HG03135 (cell line): ENCODE measurements around the gene TRANK1.
"Not testable (repeated sequence)": the region's sequence is repeated elsewhere in the genome, so short reads cannot be mapped to it uniquely, and the experiment has no call there.

Source experiments
- ATAC-seq: cut with Tn5 transposase; IDR thresholded peaks from one replicate; pipeline ENCODE4 v1.9.1; 2021; ENCODE audit warnings: mild to moderate bottlenecking, moderate library complexity; ENCODE audit not compliant: unreplicated experiment

Gene TRANK1

DNA sequence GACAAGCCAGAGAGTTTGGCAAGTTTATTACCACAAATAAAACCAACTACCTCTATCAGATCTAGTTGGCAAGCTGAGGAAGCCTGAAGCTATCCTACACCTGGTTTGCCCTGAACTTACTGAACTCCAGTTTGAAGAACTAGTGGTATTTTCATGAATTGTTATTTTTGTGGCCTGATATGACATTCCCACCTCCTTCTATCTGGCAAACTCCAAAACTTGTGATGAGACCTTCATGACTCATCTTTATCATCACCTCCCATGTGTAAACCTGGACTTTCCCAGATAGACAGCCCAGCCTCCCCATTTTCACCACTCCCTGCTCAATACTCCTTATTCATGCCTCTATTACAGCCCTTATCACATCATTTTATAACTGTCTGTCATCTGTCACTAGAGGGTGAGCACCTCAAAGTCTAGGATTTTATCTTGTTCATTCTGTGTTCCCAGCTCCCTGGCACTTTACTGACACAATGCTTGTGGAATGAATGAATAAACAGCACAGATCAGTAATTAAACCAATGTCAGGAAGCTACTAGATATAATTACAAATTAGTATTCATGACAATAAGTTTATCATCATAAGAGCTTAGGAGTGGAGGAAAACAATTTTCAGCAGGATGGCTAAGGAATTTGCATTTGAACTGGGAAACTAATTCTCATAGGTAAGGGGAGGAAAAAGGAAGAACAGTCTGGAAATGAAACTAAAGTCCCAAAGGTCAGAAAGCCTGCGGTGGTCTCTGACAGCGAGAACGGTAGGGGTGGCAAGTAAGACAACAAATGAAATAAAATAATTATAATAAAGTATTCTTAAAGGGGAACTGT lies 13.2 kb upstream of the TRANK1 start:
- ATAC-seq = peak; percentile 6

- ATAC-seq = no peak
These were observed 12.2 kb upstream of the TRANK1 start for GRCh38 chr3:36957063-36957462.

DNA sequence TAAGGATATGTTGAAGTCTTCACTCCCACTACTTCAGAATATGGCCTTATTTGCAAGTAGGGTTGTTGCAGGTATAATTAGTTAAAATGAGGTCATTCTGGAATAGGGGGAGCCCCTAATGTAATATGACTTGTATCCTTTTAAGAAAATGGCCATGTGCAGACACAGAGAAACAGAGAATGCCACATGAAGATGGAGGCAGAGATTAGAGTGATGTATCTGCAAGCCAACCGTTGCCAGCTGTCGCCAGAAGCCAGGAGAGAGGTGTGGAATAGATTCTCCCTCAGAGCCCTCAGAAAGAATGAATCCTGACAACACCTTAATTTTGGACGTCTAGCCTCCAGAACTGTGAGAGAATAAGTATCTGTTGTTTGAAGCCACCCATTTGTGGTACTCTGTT lies 11.3 kb upstream of the TRANK1 start:
- ATAC-seq = no peak

- ATAC-seq = no peak
These were observed 9.7 kb upstream of the TRANK1 start for GRCh38 chr3:36954452-36955134.

GRCh38 chr3:36947814-36948213 lies 3.0 kb upstream of the TRANK1 start:
- ATAC-seq = not testable (repeated sequence)

GRCh38 chr3:36945333-36945980 lies 603 bp upstream of the TRANK1 start:
- ATAC-seq = no peak

DNA sequence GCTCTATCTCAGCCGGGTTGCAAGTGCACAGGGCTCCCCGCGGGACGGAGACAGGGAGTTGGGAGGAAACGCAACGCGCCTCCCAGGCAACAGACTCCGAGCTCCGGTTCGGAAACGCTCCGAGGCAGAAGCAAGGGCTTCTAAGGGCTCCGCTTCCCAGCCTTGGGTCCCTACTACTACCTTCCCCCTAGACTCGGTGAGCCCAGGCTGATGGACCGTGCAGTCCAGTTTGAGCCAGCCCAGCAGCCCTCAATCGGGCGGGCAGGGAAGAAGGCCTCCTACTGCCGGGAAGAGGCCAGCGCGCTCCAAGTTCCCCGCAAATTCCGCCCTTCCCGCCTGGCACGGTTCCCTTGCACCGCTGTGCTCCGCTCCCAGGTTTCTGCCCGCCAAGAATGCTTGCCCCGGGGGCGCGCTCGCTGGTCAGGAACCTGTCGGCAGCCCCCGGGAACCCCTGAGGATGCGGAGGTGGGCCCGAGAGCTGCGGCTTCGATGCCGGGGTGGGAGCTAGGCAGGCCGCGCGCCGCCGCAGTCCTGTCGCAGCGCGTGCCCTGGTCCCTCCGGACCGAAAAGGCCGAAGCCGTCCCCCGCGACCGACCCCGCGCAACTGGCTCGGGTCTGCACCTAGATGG lies 728 bp downstream of the TRANK1 start:
- ATAC-seq = peak; percentile 58

GRCh38 chr3:36943601-36944000 lies 1.3 kb downstream of the TRANK1 start:
- ATAC-seq = no peak

GRCh38 chr3:36942638-36943248 lies 2.1 kb downstream of the TRANK1 start:
- no peak for ATAC-seq

- no peak for ATAC-seq
These were observed 3.2 kb downstream of the TRANK1 start for GRCh38 chr3:36941658-36942057.

DNA sequence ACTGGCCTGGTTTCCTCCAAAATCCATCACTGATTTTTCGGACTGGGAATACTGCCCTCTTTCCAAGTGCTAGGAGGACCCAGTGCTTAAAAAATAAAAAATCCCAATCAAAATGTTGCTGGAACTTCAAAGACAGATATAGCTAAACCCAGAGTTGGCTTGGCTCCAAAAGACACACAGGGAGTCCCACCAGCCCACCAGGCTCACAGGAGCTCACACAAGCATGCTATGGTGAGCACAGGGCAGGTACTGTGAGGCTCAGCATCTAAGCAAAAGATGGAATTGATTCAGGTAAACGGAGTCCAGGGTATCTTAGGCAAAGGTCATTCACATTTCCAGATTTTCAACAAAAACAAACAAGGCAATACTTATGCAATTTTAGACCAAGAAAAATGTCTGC lies 3.7 kb downstream of the TRANK1 start:
- ATAC-seq = no peak

DNA sequence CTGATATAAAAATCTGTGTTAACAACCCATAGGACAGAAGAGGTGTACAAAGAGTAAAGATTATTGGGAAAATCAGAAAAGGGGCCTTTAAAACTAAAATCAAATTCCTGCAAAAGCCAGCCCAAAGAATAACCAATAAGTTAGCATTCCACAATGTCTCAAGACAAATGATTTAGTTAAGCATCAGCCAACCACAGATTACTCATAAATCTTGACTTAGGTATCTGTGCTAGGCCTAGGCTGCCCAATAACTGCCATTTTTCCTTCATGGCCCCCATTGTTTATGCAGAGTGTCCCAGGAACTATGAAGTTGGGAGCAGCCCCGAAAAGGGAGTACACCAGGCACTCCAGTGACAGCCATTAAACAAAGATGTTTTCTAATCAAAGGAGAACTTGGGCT lies 7.4 kb downstream of the TRANK1 start:
- no peak for ATAC-seq

DNA sequence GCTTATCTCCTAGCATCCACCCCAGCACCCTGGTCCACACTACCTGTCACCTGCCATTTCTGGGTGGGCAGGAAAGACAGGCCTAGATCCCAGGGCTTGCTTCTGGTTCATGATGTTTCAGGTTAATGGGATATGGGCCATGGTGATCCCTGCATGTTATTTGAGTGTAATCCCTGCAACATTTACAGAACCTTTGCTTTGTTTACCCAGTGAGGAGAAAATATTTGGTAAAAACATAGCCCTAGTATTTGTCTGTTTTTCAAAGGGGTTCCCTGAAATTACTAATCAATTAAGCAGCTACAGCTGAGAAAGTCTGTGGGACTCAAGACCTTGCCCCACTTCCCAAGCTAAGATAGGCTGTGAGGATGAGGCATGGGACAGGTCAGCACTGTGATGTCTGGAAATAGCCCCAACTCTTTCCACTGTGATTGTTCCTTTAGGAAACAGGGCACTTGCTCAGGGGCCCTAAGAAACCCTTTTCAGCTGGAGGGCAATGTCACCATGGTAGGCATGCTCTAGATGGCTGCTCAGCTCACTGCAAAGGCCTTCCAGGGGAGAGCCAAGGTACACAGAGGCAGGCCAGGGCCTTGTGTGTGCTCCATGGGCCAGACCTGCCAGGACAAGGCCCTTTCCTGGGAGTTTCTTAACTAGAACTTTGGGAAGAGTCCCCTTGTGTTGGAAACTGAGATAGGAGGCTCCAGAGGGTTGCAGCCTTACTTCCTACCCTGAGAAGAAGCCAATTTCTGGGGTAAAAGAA lies 11.1 kb downstream of the TRANK1 start:
- no peak for ATAC-seq

DNA sequence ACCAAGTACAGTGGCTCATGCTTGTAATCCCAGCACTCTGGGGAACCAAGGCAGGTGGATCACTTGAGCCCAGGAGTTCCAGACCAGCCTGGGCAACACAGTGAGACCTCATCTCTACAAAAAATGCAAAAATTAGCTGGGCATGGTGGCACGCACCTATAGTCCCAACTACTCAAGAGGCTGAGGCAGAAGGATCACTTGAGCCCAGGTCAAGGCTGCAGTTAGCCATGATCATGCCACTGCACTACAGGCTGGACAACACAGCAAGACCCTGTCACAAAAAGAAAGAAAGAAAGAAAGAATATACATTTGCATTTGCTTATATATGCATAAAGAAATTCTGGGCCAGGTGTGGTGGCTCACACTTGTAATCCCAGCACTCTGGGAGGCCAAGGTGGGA lies 13.4 kb downstream of the TRANK1 start:
- not testable (repeated sequence) for ATAC-seq

DNA sequence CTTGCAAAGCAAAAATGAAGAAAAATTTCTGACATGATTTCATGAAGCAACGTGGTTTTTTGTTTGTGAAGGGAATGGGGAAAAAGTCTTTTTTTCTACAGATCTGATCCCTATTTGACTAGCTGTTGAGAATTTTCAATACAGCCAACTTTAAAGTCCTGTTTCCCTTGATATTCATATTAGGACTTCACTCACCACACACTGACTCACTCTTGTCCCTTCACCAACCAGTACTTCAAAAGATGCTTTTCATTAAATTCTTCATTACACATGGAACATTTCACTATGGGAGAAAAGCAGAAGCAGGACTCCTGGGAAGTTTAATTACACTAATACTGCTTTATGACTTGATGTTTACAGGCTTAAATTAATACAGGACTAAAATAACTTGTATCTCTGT lies 16.6 kb downstream of the TRANK1 start:
- no peak for ATAC-seq

DNA sequence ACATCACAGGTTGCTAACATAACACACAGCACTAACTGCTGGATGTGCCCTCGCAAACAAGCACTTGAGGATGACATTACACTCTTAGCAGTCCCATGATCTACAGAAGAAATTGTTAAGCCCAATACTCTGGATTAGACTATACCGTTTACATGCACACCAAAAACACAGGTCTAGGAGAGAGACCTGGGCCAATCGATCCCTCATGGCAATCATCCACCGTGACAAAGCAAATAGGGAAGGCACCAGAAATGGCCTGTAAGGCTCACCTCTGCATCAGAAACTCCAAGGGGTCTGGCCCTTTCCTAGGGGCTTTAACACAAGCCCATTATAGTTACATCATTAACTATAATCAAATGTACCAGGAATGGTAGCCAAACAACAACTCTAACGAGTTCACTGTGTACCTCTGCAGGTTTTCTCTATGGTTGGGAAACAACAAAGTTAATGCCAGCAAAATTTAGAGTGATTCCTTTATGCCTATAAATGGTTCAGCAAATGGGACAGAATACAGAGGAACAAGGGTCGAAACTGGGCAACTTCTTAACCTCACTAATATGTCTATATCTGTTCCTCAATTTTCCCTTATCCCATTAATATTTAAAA lies 18.5 kb downstream of the TRANK1 start:
- no peak for ATAC-seq

DNA sequence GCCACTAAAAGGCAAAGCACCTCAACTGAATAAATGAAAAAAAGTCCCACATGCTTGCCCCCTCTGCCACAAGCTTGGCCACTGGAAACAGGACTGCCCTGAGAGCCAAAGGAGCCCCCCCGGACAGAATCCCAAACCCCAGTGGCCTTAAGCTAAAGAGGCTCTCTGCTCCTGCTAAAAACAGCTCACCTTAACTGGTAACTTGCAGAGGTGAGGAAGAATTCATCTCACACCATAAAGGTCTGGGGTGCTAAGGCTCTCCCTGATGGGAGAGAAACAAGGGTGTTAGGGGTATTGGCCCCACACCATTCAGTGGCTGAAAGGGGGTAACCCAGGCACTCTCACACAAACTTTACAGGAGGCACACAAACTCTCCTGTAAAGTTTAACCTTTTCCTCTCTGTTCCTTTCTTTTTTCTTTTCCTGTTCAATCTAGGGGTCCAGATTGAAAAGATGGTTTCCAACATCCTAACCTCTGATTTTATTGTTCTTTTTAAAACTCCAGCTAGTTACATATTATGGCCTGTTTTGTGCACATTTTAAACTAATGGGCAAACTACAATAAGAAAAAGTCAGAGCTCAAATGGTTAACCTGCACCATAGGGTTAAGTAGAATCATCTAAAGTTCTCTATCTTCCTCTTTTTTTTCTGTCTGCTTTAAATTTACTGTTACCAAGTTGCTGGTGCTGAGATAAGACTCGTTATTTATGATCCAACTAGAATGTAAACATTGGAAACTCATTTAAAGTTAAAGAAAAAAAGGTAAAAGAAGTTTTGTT lies 19.9 kb downstream of the TRANK1 start:
- no peak for ATAC-seq

GRCh38 chr3:36923981-36924743 lies 20.7 kb downstream of the TRANK1 start:
- no peak for ATAC-seq
